T-helper 2 cell treated with Interferon-gamma antibody and Interleukin-4, amounts not matched to agents 100 ng/mL and 5 ng/mL, for 36 hours (primary cell): ENCODE results near the gene MFSD1. TPM values are rescaled to one million over a fixed set of nuclear protein-coding genes. Genes with fewer than 3 reads are reported as not detected.

Experiments used
- intact Hi-C: fragments of 100-400 bp; cut with micrococcal nuclease; formaldehyde crosslinking; loops from one replicate; pipeline ENCODE4 v1.15.1; 2023
- total RNA-seq: library from RNA; stranded (reverse); gene quantifications from 2 replicates; pipeline ENCODE4 v1.2.3, GENCODE V29; 2022

Gene MFSD1
- 32.5 and 32.6 TPM in 2 replicates for total RNA-seq

- intact Hi-C loops, result loop anchor here (1.0 to 5.0 kb wide), 5 partner anchors 130 to 1645 kb away; partner anchors contain the start of genes GFM1, LXN and MLF1
Measured at GRCh38 chr3:158801696-158802408, at the start of gene MFSD1. MFSD1 (plus strand) TSS chr3:158802054; CDS start chr3:158802153, 99 bp downstream.

GRCh38 chr3:158753854-158754253, 48.0 kb upstream of the MFSD1 start:
- intact Hi-C loops, result no loop called here

GRCh38 chr3:158755421-158755820, 46.4 kb upstream of the MFSD1 start:
- intact Hi-C loops, result no loop called here

GRCh38 chr3:158761350-158761749, 40.5 kb upstream of the MFSD1 start:
- intact Hi-C loops, result no loop called here

- intact Hi-C loops, result no loop called here
Measured at GRCh38 chr3:158762701-158763100, 39.2 kb upstream of the MFSD1 start.

GRCh38 chr3:158763421-158763820, 38.4 kb upstream of the MFSD1 start:
- intact Hi-C loops, result no loop called here

GRCh38 chr3:158765518-158766205, 36.2 kb upstream of the MFSD1 start:
- intact Hi-C loops, result no loop called here

GRCh38 chr3:158766364-158766763, 35.5 kb upstream of the MFSD1 start:
- intact Hi-C loops, result no loop called here

- intact Hi-C loops, result no loop called here
Measured at GRCh38 chr3:158768361-158768787, 33.5 kb upstream of the MFSD1 start.

GRCh38 chr3:158768881-158769543, 32.8 kb upstream of the MFSD1 start:
- intact Hi-C loops, result no loop called here

GRCh38 chr3:158769549-158769948, 32.3 kb upstream of the MFSD1 start:
- intact Hi-C loops, result no loop called here

GRCh38 chr3:158769952-158770740, 31.7 kb upstream of the MFSD1 start:
- intact Hi-C loops, result no loop called here

- intact Hi-C loops, result no loop called here
Measured at GRCh38 chr3:158770741-158771350, 31.0 kb upstream of the MFSD1 start.

GRCh38 chr3:158771577-158771976, 30.3 kb upstream of the MFSD1 start:
- intact Hi-C loops, result no loop called here

- intact Hi-C loops, result no loop called here
Measured at GRCh38 chr3:158771982-158772381, 29.9 kb upstream of the MFSD1 start.

GRCh38 chr3:158773166-158773565, 28.7 kb upstream of the MFSD1 start:
- intact Hi-C loops, result no loop called here

GRCh38 chr3:158773845-158774830, 27.7 kb upstream of the MFSD1 start:
- intact Hi-C loops, result no loop called here

GRCh38 chr3:158774965-158775364, 26.9 kb upstream of the MFSD1 start:
- intact Hi-C loops, result no loop called here
